Measurements from ENCODE around the gene LYPD6B.
"Not testable (repeated sequence)": the region's sequence is repeated elsewhere in the genome, so short reads cannot be mapped to it uniquely, and the experiment has no call there.

Gene LYPD6B

GRCh38 chr2:149221898-149222297 is 183.4 kb downstream of the LYPD6B start:
- no peak for DNase-seq

- no peak for DNase-seq
Observed at GRCh38 chr2:149223472-149224095, 185.1 kb downstream of the LYPD6B start.

- no peak for DNase-seq
Observed at GRCh38 chr2:149224543-149224942, 186.0 kb downstream of the LYPD6B start.

- DNase-seq = no peak
Observed at GRCh38 chr2:149225446-149225845, 186.9 kb downstream of the LYPD6B start.

GRCh38 chr2:149226790-149227189 is 188.3 kb downstream of the LYPD6B start:
- no peak for DNase-seq

- no peak for DNase-seq
Observed at GRCh38 chr2:149235816-149236375, 197.4 kb downstream of the LYPD6B start.

GRCh38 chr2:149236410-149236809 is 197.9 kb downstream of the LYPD6B start:
- no peak for DNase-seq

GRCh38 chr2:149246186-149246585 is 207.7 kb downstream of the LYPD6B start:
- DNase-seq = no peak

- not testable (repeated sequence) for DNase-seq
Observed at GRCh38 chr2:149251436-149251835, 212.9 kb downstream of the LYPD6B start.

- DNase-seq = not testable (repeated sequence)
Observed at GRCh38 chr2:149256877-149257276, 218.4 kb downstream of the LYPD6B start.

GRCh38 chr2:149258531-149258930 is 220.0 kb downstream of the LYPD6B start:
- DNase-seq = no peak

- no peak for DNase-seq
Observed at GRCh38 chr2:149259136-149259535, 220.6 kb downstream of the LYPD6B start.

GRCh38 chr2:149261692-149262091 is 223.2 kb downstream of the LYPD6B start:
- no peak for DNase-seq
